HG03378 (cell line): Measurements from ENCODE around the gene SNX19.
A peak's percentile ranks its signal among the peaks of the same experiment; 100 is the strongest.

Source experiments
- ATAC-seq: cut with Tn5 transposase; IDR thresholded peaks from one replicate; pipeline ENCODE4 v1.9.1; 2021; ENCODE audit warnings: mild to moderate bottlenecking, moderate library complexity; ENCODE audit not compliant: unreplicated experiment

The SNX19 gene

DNA sequence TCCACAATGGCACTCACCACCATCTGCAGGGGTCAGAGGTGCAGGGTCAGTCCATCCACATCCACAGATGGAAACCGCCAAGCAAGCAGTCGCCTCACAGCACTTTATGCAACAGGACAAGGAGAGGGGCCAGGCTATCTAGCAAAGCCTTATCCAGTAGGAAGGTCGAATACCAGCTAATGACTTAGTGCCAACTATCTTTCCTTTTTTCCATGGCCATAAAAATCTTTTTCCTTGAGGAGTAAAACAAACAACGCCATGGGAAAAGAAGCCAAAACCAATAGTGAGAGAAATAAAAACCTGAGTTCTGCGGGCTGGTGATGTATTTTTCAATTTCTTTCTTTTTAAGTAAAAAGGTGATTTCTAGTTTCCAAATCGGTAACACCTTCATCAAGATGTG, 8.2 kb downstream of the SNX19 start:
- no peak for ATAC-seq

DNA sequence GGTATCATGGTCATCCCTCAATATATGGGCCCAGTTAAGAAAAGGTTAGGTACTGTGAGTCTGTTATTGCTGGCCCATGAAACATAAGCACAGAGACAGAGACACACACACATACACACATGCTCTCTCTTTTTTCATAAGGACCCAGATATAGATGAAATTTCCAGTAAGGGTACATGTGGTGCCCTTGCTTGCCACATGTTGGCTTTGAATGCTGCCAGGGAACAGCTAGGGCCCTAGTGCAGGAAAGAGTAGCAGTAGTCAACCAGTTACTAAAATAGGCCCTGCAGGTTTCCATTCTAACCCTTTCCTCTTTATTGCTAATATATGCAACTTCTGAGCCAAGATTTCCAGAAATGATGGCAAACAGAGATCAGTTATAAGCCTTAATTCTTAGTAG, 9.1 kb downstream of the SNX19 start:
- ATAC-seq, result no peak

- ATAC-seq, result no peak
These were observed 9.7 kb downstream of the SNX19 start for GRCh38 chr11:130906616-130907015.

DNA sequence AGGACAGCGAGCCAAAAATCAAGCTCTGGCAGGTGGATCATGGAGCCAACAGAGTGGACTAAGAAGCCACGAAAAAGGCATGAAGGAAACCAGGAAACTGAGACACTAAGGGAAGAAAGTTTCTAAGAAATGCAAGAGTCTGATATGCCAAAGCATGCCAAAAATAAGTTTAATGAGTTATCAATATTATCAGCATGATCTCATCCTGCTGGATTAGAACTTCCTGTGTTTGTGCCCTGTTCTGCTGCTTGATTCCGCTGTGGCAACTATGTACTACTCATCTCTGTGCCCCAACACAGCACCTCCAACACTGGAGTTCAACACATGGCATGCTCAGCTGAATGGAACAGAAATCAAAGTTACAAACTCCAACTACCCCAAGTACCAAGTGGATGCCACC, 10.8 kb downstream of the SNX19 start:
- no peak for ATAC-seq

- ATAC-seq, result no peak
These were observed 11.9 kb downstream of the SNX19 start for GRCh38 chr11:130904380-130904779.

DNA sequence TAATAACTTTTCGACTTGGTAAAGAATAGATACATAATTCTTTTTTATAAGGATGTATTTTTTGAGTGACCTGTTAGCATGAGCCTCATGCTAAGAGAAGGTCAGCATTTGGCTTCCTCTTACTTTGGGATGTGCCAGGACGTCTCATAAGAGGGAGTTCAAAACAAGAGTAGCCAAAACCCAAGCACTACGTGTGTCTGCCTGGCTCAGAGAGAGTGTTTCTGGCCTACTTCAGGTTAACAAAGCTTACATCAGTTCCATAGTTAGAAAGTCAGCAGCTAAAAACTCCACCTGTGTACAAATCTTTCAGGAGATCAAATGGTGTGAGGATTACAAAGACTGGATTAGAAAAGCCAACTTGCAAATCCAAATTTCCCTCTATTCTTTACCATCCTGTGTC, 13.9 kb downstream of the SNX19 start:
- ATAC-seq, result no peak

- ATAC-seq, result no peak
These were observed 17.2 kb downstream of the SNX19 start for GRCh38 chr11:130899106-130899505.

- ATAC-seq, result no peak
These were observed 18.8 kb downstream of the SNX19 start for GRCh38 chr11:130897262-130898182.

DNA sequence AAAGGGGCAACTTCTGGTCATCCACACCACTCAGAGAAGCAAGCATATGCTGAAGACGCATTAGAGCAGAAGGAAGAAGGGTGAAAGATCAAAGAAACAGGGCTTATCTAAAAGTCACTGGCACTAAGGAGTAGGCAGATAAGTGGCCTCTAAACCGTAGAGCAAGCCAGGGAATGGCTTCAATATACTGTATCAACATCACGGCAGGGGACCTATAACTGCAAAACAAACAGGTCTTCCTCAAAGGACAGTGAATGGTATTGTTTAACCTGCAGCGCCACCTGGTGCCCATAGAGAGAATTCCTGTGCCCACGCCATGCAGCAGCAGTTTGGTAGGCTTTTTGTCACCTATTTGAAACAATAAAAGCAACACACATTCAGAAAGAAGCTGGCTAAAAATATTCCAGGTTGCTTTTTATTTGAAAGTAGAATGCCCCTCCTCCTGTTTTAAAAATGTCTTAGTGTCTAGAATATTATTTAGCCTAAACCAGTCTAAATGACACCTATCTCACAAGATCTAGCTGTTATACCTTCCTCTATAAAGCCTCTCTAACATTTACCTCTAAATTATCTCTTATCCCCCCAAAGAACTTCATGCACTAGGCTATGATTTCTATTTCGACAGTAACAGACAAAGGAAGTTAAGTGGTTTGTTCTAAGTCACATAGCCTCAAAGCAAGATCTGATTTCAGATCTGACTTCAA, 21.8 kb downstream of the SNX19 start:
- ATAC-seq, result peak; percentile 95

DNA sequence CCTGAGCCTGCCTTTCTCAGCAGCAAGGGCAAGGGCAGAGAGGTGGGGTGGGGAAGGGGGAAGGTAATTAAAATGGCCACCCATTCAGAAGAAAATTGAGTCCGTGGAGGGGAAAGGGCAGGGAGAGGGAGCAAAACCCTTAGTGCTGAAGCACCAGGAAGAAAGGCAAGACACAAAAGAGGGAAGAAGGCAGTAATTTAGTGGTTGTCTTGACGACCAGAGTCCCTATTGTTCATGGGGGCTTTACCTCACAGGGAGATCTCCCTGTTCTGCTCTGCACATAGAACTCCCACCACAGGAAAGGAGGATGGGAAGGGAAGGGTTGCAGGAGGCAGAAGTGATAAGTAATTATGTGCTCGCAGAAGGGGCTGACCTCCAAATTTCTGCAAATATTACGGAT, 23.4 kb downstream of the SNX19 start:
- no peak for ATAC-seq

DNA sequence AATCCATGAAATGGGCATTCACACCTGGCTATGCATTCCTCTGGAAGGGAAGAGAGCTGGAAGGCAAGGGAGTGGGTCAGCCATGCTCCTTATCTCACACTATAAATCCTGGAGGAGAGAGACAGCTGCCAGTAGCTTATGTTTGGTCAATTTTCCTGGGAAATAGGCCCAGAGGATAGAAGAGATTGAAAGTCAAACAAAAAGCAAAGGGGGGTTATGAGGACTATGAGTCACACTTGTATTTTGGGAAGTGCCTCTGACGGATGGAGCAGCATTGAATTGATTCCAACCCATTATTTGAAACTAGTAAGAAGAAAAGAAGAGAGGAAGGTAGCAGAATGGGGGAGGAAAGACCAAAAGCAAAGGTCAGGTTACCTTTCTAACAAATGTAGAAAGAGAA, 25.0 kb downstream of the SNX19 start:
- ATAC-seq, result no peak

DNA sequence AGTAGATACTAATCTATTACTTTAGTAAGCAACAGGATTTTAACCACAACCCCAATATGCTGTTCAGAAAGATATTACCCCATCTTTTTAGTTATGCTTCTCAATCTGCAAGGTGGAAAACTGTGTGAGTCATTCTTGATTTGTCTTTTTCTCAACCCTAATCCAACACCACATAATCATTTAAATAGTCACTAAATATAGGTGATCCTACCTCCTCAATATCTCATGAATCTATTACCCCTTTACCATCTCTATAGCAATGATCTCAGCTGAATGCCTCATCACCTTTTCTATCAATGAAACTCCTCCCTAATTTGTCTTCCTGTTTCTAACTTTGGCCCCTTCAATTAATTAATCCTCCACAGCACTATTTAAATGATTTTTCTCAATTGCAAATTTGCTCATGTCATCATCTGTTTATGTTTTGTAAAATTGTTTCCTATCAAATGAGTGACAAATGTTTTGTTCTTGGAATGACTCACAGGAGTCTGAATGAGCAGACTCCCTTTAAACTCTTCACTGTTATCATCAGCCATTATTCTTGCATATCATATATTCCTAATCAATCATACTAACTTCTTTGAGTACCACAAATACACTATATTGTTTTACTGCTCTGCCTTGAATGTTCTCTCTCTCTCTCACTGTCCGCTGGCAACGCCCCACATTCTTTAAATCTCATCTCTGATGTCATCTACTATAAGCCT, 26.1 kb downstream of the SNX19 start:
- ATAC-seq, result no peak

DNA sequence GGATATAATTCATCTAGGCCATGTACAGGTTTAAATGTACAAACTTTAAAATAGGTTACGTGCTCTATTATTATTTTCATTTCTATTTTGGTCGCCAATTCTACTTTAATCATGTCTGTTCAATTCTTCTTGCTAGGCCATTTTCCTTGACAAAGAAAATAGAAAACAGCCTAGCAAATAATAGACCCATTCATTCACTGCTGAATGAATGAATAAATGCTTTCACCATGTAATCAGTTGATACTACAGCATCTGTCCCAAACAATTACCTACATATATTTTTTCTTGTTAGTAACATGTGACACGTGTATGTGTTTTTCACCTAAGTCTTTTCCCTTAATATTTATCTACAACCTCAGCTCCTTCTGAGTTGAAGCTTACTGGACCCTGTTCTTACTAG, 27.5 kb downstream of the SNX19 start:
- no peak for ATAC-seq

DNA sequence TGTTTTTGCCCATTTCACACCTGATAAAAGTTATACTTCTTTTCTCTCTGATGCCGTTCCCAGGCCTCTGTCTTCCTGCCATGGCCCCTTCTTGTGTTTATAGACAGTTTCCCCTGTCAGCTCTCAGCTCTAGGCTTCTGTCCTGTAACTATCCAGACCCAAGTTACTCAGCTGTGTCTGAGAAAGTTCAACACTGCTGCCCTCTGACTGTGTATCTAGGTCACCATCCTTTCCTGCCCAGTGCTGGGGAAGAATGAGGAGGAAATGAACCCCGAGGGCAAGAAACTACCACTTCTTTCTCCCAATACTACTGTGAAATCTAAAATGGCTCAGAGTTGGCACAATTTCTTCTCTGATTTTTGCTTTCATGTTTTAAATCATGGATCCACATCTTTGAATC, 29.6 kb downstream of the SNX19 start:
- no peak for ATAC-seq

- no peak for ATAC-seq
These were observed 34.1 kb downstream of the SNX19 start for GRCh38 chr11:130882138-130882551.

DNA sequence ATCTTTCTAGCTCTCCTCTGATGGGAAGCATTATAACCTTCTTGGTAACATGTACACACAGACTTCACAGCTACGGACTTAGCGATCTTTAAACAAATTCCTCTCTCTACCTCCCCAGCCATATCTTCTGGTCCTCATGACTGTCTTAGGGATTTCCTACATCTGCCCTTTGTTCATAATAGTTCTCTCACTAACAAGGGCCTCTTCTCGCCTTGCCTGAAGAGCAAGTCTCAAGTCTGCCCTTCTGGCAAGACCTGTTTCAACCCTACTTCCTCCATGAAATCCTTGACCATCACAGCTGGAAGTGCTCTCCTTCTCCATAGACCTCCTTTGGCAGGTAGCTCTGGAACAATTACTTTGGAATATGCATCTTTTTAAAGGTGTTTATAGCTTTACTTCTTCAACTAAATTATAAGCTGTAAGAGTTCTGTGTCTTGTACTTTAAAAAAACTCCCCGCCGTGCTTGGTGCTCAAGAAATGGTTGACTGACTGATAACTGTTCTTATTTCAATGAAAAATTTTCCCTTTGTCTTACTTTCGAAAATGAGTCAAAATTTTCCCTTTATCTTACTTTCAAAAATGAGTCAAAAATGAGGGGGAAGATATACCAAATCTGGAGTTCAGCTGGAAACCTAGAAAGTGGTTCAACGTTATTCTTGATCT, 34.7 kb downstream of the SNX19 start:
- ATAC-seq, result no peak

DNA sequence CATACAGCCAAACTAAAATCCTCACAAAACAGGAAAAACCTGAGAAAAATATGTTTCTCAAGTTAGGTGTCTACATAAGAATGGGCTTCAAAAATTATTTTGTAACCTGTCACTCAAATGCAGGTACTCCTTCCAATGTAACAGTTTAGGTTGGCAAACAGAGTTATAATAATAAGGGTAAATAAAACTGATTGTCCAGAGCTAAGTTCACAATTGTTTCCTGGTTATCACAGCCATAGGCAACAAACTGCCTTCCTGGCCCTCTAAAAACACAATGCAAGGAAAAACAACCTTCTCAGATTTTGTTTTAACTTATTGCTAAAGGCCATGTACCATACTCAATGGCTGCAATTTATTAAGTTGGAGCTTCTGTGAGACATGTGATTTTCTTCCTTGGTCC, 36.4 kb downstream of the SNX19 start:
- ATAC-seq, result no peak

- ATAC-seq, result no peak
These were observed 39.1 kb downstream of the SNX19 start for GRCh38 chr11:130876931-130877915.

DNA sequence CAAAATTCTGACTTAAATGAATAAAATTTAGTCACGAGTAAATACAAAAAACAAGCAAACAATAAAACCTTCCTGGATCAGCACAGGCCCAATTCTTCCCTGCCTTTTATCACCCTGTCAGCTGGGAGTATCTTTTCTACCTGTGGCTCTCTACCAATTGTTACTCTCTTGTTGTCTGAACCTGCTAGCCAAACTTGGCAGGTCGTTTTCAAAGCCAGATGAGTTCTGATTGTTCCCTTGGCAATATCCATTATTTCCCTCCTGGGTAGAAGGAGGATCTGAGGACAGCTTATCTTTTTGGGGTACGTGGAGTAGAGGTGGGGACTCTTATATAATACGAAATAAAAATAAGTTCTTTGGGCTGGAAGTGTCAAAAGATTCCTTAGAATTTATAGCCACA, 40.2 kb downstream of the SNX19 start:
- no peak for ATAC-seq

GRCh38 chr11:130874955-130875531, 41.2 kb downstream of the SNX19 start:
- no peak for ATAC-seq
